HG03469 (cell line): ENCODE data around the gene SPECC1L.

ENCODE experiments used
- ATAC-seq: cut with Tn5 transposase; IDR thresholded peaks from one replicate; pipeline ENCODE4 v1.9.1; 2021; ENCODE audit warnings: mild to moderate bottlenecking, moderate library complexity, moderate number of reproducible peaks; ENCODE audit not compliant: unreplicated experiment

The SPECC1L gene

GRCh38 chr22:24424001-24424900 lies 153.6 kb downstream of the SPECC1L start:
- no peak for ATAC-seq

- no peak for ATAC-seq
These were observed 154.5 kb downstream of the SPECC1L start for GRCh38 chr22:24424901-24425775.

GRCh38 chr22:24426436-24426835 lies 155.8 kb downstream of the SPECC1L start:
- no peak for ATAC-seq

- ATAC-seq, result no peak
These were observed 156.3 kb downstream of the SPECC1L start for GRCh38 chr22:24426851-24427499.

- no peak for ATAC-seq
These were observed 157.0 kb downstream of the SPECC1L start, which contains the start of gene ADORA2A for GRCh38 chr22:24427500-24428164. Gene ADORA2A, plus strand, starts transcription at chr22:24427599. Its CDS starts 5,806 bp downstream, at chr22:24433405.

GRCh38 chr22:24428751-24429410 lies 158.2 kb downstream of the SPECC1L start:
- no peak for ATAC-seq

- no peak for ATAC-seq
These were observed 159.1 kb downstream of the SPECC1L start for GRCh38 chr22:24429411-24430365.

GRCh38 chr22:24430431-24431308 lies 160.0 kb downstream of the SPECC1L start:
- no peak for ATAC-seq

GRCh38 chr22:24431309-24432034 lies 160.8 kb downstream of the SPECC1L start:
- ATAC-seq, result no peak

GRCh38 chr22:24432059-24432853 lies 161.6 kb downstream of the SPECC1L start:
- no peak for ATAC-seq

- ATAC-seq, result no peak
These were observed 162.6 kb downstream of the SPECC1L start for GRCh38 chr22:24433001-24433827.

- ATAC-seq, result peak; percentile 32
These were observed 163.3 kb downstream of the SPECC1L start for GRCh38 chr22:24433828-24434470.

- peak; percentile 30 for ATAC-seq
These were observed 164.1 kb downstream of the SPECC1L start for GRCh38 chr22:24434471-24435322.

- no peak for ATAC-seq
These were observed 164.7 kb downstream of the SPECC1L start for GRCh38 chr22:24435323-24435645.
